ENCODE data around the gene NPLOC4.
A peak's percentile ranks its signal among the peaks of the same experiment; 100 is the strongest.

The NPLOC4 gene

GRCh38 chr17:81636505-81637288 is at the start of gene NPLOC4, which contains the start of gene TSPAN10:
Gene NPLOC4, minus strand, starts transcription at chr17:81637112. Its CDS starts 182 bp downstream, at chr17:81636930.
Gene TSPAN10, plus strand, starts transcription at chr17:81637196. Its CDS starts 5,217 bp downstream, at chr17:81642413.
- TF ChIP-seq CTCF (IDR thresholded peaks at IDR 0.05; ENCODE audit: borderline replicate concordance, control extremely low read depth, extremely low read depth, insufficient read depth, missing control alignments), result no peak
- in situ Hi-C loops (cut with MboI; ENCODE audit: low sequenced_read_pairs, unreplicated experiment), result no loop called here
- DNase-seq (ENCODE audit: low spot score), result peak; percentile 97

GRCh38 chr17:81686614-81687013 is 49.7 kb upstream of the NPLOC4 start:
- in situ Hi-C loops (cut with MboI; ENCODE audit: low sequenced_read_pairs, unreplicated experiment), result no loop called here
- no peak for TF ChIP-seq CTCF (IDR thresholded peaks at IDR 0.05; ENCODE audit: borderline replicate concordance, control extremely low read depth, extremely low read depth, insufficient read depth, missing control alignments)
- DNase-seq (ENCODE audit: low spot score), result no peak

GRCh38 chr17:81685108-81685507 is 48.2 kb upstream of the NPLOC4 start:
- DNase-seq (ENCODE audit: low spot score), result no peak
- in situ Hi-C loops (cut with MboI; ENCODE audit: low sequenced_read_pairs, unreplicated experiment), result no loop called here
- no peak for TF ChIP-seq CTCF (IDR thresholded peaks at IDR 0.05; ENCODE audit: borderline replicate concordance, control extremely low read depth, extremely low read depth, insufficient read depth, missing control alignments)

GRCh38 chr17:81684442-81684911 is 47.6 kb upstream of the NPLOC4 start:
- no peak for TF ChIP-seq CTCF (IDR thresholded peaks at IDR 0.05; ENCODE audit: borderline replicate concordance, control extremely low read depth, extremely low read depth, insufficient read depth, missing control alignments)
- in situ Hi-C loops (cut with MboI; ENCODE audit: low sequenced_read_pairs, unreplicated experiment), result no loop called here
- no peak for DNase-seq (ENCODE audit: low spot score)

- peak; percentile 100 for DNase-seq (ENCODE audit: low spot score)
- TF ChIP-seq CTCF (IDR thresholded peaks at IDR 0.05; ENCODE audit: borderline replicate concordance, control extremely low read depth, extremely low read depth, insufficient read depth, missing control alignments), result no peak
- in situ Hi-C loops (cut with MboI; ENCODE audit: low sequenced_read_pairs, unreplicated experiment), result no loop called here
Observed at GRCh38 chr17:81683584-81684441, 46.9 kb upstream of the NPLOC4 start, which contains the start of the genes ARL16 and HGS. Gene ARL16, minus strand, starts transcription at chr17:81683797. Its CDS starts 44 bp downstream, at chr17:81683753. Gene HGS, plus strand, starts transcription at chr17:81684011. Its CDS starts 56 bp downstream, at chr17:81684067.

- TF ChIP-seq CTCF (IDR thresholded peaks at IDR 0.05; ENCODE audit: borderline replicate concordance, control extremely low read depth, extremely low read depth, insufficient read depth, missing control alignments), result no peak
- no peak for DNase-seq (ENCODE audit: low spot score)
- in situ Hi-C loops (cut with MboI; ENCODE audit: low sequenced_read_pairs, unreplicated experiment), result no loop called here
Observed at GRCh38 chr17:81683208-81683583, 46.3 kb upstream of the NPLOC4 start.
